Liver (tissue), 3 donors: ENCODE measurements around the gene RTEL1.

Experiments
- GABPA ChIP-seq, 2 donors: IDR thresholded peaks in 1 of 2; conservative IDR thresholded peaks in 1 of 2; 2 replicates each; pipeline ENCODE4 v1.6.1; 2016; ENCODE audit warnings: antibody characterized with exemption in 2 of 2, mild to moderate bottlenecking in 1 of 2, moderate library complexity in 1 of 2
- NR2F2 ChIP-seq: IDR thresholded peaks from 2 replicates; pipeline ENCODE4 v1.6.1; 2016; ENCODE audit warnings: antibody characterized with exemption
- RXRA ChIP-seq, 2 donors: IDR thresholded peaks; 2 replicates each; pipeline ENCODE4 v1.6.1; 2017 to 2018; ENCODE audit warnings: antibody characterized with exemption in 2 of 2, mild to moderate bottlenecking in 1 of 2
- TAF1 ChIP-seq: conservative IDR thresholded peaks from 2 replicates; pipeline ENCODE4 v1.6.1; 2016; ENCODE audit warnings: antibody characterized with exemption, mild to moderate bottlenecking
- YY1 ChIP-seq: IDR thresholded peaks from 2 replicates; pipeline ENCODE4 v1.6.1; 2016; ENCODE audit warnings: antibody characterized with exemption, mild to moderate bottlenecking
- TF ChIP-seq, protein P1 (sequence below): fragments of 150-350 bp; IDR thresholded peaks from 2 replicates; pipeline ENCODE4 v1.5.1; 2017; ENCODE audit warnings: improper control_type of control experiment, low read depth, low read length; ENCODE audit not compliant: missing input control
- TF ChIP-seq, protein P2 (sequence below): IDR thresholded peaks from 2 replicates; pipeline ENCODE4 v1.6.1; 2016; ENCODE audit warnings: antibody characterized with exemption
- TF ChIP-seq, protein P3 (sequence below): IDR thresholded peaks from 2 replicates; pipeline ENCODE4 v1.6.1; 2016; ENCODE audit warnings: antibody characterized with exemption
- TF ChIP-seq, protein P4 (sequence below): IDR thresholded peaks from 2 replicates; pipeline ENCODE4 v1.6.1; 2016; ENCODE audit warnings: antibody characterized with exemption, mild to moderate bottlenecking
- donor health status: healthy.
- donor health status: healthy.

DNA sequence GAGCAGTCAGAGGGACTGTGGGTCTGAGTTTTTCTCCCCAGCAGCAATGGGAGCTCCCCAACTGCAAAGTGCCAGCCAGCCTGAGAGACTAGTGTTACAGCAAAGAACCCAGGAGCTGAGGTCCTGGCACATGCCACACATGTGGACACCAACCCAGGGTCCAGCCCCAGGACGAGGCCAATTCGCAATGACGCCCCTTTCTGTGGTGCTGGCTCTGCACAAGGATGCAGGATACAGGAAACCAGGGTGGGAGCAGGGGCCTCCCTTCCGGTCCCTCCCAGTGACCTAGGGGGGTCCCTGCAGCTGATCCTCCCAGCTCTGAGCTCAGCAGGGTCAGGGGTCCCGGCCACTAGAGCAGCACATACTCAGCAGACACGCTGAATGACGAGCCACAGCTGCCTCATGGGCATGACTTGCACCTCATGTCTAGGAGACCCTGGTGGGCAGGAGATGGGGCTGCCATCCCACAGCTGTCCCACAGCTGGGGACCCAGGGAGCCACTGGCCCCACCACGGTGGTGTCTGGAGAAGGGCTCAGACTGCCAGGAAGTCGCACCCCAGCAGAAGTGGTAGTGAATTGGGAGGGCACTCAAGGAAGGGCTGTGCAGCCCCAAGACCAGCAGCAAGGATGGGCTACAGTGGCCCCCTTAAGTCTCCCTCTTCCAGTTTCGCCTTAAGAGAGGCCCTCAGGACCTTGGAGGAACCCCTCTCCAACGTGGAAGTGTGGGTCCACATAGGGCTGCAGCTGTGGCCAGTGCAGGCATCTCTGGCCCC, 46.0 kb downstream of the RTEL1 start:
- TF ChIP-seq, protein P1, sequence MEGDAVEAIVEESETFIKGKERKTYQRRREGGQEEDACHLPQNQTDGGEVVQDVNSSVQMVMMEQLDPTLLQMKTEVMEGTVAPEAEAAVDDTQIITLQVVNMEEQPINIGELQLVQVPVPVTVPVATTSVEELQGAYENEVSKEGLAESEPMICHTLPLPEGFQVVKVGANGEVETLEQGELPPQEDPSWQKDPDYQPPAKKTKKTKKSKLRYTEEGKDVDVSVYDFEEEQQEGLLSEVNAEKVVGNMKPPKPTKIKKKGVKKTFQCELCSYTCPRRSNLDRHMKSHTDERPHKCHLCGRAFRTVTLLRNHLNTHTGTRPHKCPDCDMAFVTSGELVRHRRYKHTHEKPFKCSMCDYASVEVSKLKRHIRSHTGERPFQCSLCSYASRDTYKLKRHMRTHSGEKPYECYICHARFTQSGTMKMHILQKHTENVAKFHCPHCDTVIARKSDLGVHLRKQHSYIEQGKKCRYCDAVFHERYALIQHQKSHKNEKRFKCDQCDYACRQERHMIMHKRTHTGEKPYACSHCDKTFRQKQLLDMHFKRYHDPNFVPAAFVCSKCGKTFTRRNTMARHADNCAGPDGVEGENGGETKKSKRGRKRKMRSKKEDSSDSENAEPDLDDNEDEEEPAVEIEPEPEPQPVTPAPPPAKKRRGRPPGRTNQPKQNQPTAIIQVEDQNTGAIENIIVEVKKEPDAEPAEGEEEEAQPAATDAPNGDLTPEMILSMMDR = no peak
- TF ChIP-seq GABPA (IDR thresholded peaks at IDR 0.05 in 1 of 2, conservative IDR thresholded peaks at IDR 0.05 in 1 of 2) = no peak
- TF ChIP-seq, protein P2, sequence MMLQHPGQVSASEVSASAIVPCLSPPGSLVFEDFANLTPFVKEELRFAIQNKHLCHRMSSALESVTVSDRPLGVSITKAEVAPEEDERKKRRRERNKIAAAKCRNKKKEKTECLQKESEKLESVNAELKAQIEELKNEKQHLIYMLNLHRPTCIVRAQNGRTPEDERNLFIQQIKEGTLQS = no peak
- TF ChIP-seq YY1 = no peak
- TF ChIP-seq NR2F2 = no peak
- no peak for TF ChIP-seq RXRA (IDR thresholded peaks at IDR 0.05)
- TF ChIP-seq, protein P3, sequence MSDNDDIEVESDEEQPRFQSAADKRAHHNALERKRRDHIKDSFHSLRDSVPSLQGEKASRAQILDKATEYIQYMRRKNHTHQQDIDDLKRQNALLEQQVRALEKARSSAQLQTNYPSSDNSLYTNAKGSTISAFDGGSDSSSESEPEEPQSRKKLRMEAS = no peak
- no peak for TF ChIP-seq TAF1
- TF ChIP-seq, protein P4, sequence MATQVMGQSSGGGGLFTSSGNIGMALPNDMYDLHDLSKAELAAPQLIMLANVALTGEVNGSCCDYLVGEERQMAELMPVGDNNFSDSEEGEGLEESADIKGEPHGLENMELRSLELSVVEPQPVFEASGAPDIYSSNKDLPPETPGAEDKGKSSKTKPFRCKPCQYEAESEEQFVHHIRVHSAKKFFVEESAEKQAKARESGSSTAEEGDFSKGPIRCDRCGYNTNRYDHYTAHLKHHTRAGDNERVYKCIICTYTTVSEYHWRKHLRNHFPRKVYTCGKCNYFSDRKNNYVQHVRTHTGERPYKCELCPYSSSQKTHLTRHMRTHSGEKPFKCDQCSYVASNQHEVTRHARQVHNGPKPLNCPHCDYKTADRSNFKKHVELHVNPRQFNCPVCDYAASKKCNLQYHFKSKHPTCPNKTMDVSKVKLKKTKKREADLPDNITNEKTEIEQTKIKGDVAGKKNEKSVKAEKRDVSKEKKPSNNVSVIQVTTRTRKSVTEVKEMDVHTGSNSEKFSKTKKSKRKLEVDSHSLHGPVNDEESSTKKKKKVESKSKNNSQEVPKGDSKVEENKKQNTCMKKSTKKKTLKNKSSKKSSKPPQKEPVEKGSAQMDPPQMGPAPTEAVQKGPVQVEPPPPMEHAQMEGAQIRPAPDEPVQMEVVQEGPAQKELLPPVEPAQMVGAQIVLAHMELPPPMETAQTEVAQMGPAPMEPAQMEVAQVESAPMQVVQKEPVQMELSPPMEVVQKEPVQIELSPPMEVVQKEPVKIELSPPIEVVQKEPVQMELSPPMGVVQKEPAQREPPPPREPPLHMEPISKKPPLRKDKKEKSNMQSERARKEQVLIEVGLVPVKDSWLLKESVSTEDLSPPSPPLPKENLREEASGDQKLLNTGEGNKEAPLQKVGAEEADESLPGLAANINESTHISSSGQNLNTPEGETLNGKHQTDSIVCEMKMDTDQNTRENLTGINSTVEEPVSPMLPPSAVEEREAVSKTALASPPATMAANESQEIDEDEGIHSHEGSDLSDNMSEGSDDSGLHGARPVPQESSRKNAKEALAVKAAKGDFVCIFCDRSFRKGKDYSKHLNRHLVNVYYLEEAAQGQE = no peak
